ENCODE data around the gene HK3. TPM values are rescaled to one million over a fixed set of nuclear protein-coding genes. Genes with fewer than 3 reads are reported as not detected.

HK3 gene
- polyA plus RNA-seq, 1 donor (not counting 4 experiments of a cell fraction or from before 2014, with no cell fraction given): not detected

GRCh38 chr5:176836811-176837706 lies 62.1 kb downstream of the HK3 start:
- peaks cover 10% of the 10 kb centered on the region for H3K27me3 ChIP-seq (ENCODE audit: control insufficient read depth, extremely low read depth, insufficient read depth, low read length)
- H2AFZ ChIP-seq (ENCODE audit: control insufficient read depth, low read length): no peak overlapping the region
- H4K20me1 ChIP-seq (ENCODE audit: control insufficient read depth, extremely low read depth, insufficient read depth, low read length): peaks cover 3% of the 10 kb centered on the region
- H3K4me2 ChIP-seq (ENCODE audit: control insufficient read depth, extremely low read depth, insufficient read depth, low read depth, low read length): no peak overlapping the region
- H3K9ac ChIP-seq (ENCODE audit: control insufficient read depth, extremely low read depth, insufficient read depth, low read length): no peak overlapping the region
- no peaks in the 10 kb centered on the region for H3K79me2 ChIP-seq (ENCODE audit: control insufficient read depth, insufficient read depth, low read length)
- DNase-seq (ENCODE audit: low read depth, low spot score): no peak
- H3K36me3 ChIP-seq (ENCODE audit: control insufficient read depth in 2 of 2, extremely low read depth in 1 of 2, insufficient read depth in 2 of 2, low read length in 2 of 2): no peaks in the 10 kb centered on the region
- no peaks in the 10 kb centered on the region for H3K9me3 ChIP-seq (ENCODE audit: control insufficient read depth, low read depth, low read length)
- H3K9me1 ChIP-seq (ENCODE audit: control insufficient read depth, extremely low read depth, insufficient read depth, low read length): no peaks in the 10 kb centered on the region
- no peak overlapping the region for H3K4me3 ChIP-seq (ENCODE audit: control insufficient read depth in 2 of 3, extremely low read depth in 1 of 3, insufficient read depth in 2 of 3, low read depth in 1 of 3, low read length in 3 of 3)
- no peak for TF ChIP-seq EZH2 (IDR thresholded peaks at IDR 0.05; ENCODE audit: low read length)
- no peak for TF ChIP-seq CTCF (optimal IDR thresholded peaks at IDR 0.05 in 1 of 3, IDR thresholded peaks at IDR 0.05 in 1 of 3, conservative IDR thresholded peaks at IDR 0.05 in 1 of 3; ENCODE audit: extremely low read depth in 1 of 3, insufficient read depth in 2 of 3, low read length in 3 of 3)
- no peaks in the 10 kb centered on the region for H3K4me1 ChIP-seq (ENCODE audit: control insufficient read depth, extremely low read depth, insufficient read depth, low read length)
- dilution Hi-C loops (cut with MboI; ENCODE audit: extremely low pct_ligation_motif_present, low sequenced_read_pairs): no loop called here
- no peak overlapping the region for H3K27ac ChIP-seq (ENCODE audit: control insufficient read depth, insufficient read depth, low read length)
- no peak for FAIRE-seq

DNA sequence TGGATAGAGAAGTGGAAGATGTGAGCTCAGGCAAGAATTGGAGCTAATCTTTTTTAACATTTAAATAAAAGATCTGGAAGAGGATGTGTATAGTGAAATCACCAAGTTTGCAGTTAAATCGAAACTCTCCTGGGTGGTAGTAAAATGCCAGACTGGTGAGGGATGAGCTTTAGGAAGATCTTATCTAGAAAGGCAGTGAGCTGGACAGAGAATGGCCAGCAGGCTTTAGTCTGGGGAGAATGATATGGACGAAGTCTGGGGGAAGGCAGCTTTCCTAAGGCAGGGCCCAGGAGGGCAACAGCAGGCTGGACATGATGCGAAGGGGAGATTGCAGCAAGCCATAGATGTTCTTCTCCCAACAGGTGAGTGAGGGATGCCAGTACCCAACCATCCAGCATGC lies 63.2 kb downstream of the HK3 start:
- dilution Hi-C loops (cut with MboI; ENCODE audit: extremely low pct_ligation_motif_present, low sequenced_read_pairs): no loop called here
- H3K4me3 ChIP-seq (ENCODE audit: control insufficient read depth in 2 of 3, extremely low read depth in 1 of 3, insufficient read depth in 2 of 3, low read depth in 1 of 3, low read length in 3 of 3): no peak overlapping the region
- no peak overlapping the region for H3K4me2 ChIP-seq (ENCODE audit: control insufficient read depth, extremely low read depth, insufficient read depth, low read depth, low read length)
- H3K36me3 ChIP-seq (ENCODE audit: control insufficient read depth in 2 of 2, extremely low read depth in 1 of 2, insufficient read depth in 2 of 2, low read length in 2 of 2): no peaks in the 10 kb centered on the region
- peaks cover 10% of the 10 kb centered on the region for H3K27me3 ChIP-seq (ENCODE audit: control insufficient read depth, extremely low read depth, insufficient read depth, low read length)
- no peaks in the 10 kb centered on the region for H3K9me3 ChIP-seq (ENCODE audit: control insufficient read depth, low read depth, low read length)
- no peak for DNase-seq (ENCODE audit: low read depth, low spot score)
- H2AFZ ChIP-seq (ENCODE audit: control insufficient read depth, low read length): no peak overlapping the region
- H3K9ac ChIP-seq (ENCODE audit: control insufficient read depth, extremely low read depth, insufficient read depth, low read length): no peak overlapping the region
- H3K4me1 ChIP-seq (ENCODE audit: control insufficient read depth, extremely low read depth, insufficient read depth, low read length): no peaks in the 10 kb centered on the region
- no peaks in the 10 kb centered on the region for H3K9me1 ChIP-seq (ENCODE audit: control insufficient read depth, extremely low read depth, insufficient read depth, low read length)
- H3K79me2 ChIP-seq (ENCODE audit: control insufficient read depth, insufficient read depth, low read length): no peaks in the 10 kb centered on the region
- H3K27ac ChIP-seq (ENCODE audit: control insufficient read depth, insufficient read depth, low read length): no peak overlapping the region
- no peak for FAIRE-seq
- H4K20me1 ChIP-seq (ENCODE audit: control insufficient read depth, extremely low read depth, insufficient read depth, low read length): peaks cover 3% of the 10 kb centered on the region
- TF ChIP-seq CTCF (optimal IDR thresholded peaks at IDR 0.05 in 1 of 3, IDR thresholded peaks at IDR 0.05 in 1 of 3, conservative IDR thresholded peaks at IDR 0.05 in 1 of 3; ENCODE audit: extremely low read depth in 1 of 3, insufficient read depth in 2 of 3, low read length in 3 of 3): no peak
- no peak for TF ChIP-seq EZH2 (IDR thresholded peaks at IDR 0.05; ENCODE audit: low read length)

Data from keratinocyte (primary cell).